HL-60 (cell line): ENCODE data around the gene ZC3H14.

Source experiments
- GABPA ChIP-seq: IDR thresholded peaks from 2 replicates; pipeline ENCODE4 v1.6.1; 2012; ENCODE audit warnings: low read depth
- POLR2AphosphoS5 ChIP-seq: IDR thresholded peaks from 2 replicates; pipeline ENCODE4 v1.6.1; 2012; ENCODE audit warnings: low read depth
- REST ChIP-seq: IDR thresholded peaks from 2 replicates; pipeline ENCODE4 v1.6.1; 2012; ENCODE audit warnings: low read depth; ENCODE audit not compliant: insufficient replicate concordance
- SPI1 ChIP-seq: IDR thresholded peaks from 2 replicates; pipeline ENCODE4 v1.6.1; 2012; ENCODE audit warnings: low read depth, mild to moderate bottlenecking, borderline replicate concordance
- TF ChIP-seq, protein P1 (sequence below): IDR thresholded peaks from one replicate; pipeline ENCODE4 v1.5.1; 2011; ENCODE audit warnings: low read length, control low read depth, inconsistent platforms; ENCODE audit not compliant: insufficient read depth

GRCh38 chr14:88605594-88605993, 42.8 kb downstream of the ZC3H14 start:
- TF ChIP-seq, protein P1, sequence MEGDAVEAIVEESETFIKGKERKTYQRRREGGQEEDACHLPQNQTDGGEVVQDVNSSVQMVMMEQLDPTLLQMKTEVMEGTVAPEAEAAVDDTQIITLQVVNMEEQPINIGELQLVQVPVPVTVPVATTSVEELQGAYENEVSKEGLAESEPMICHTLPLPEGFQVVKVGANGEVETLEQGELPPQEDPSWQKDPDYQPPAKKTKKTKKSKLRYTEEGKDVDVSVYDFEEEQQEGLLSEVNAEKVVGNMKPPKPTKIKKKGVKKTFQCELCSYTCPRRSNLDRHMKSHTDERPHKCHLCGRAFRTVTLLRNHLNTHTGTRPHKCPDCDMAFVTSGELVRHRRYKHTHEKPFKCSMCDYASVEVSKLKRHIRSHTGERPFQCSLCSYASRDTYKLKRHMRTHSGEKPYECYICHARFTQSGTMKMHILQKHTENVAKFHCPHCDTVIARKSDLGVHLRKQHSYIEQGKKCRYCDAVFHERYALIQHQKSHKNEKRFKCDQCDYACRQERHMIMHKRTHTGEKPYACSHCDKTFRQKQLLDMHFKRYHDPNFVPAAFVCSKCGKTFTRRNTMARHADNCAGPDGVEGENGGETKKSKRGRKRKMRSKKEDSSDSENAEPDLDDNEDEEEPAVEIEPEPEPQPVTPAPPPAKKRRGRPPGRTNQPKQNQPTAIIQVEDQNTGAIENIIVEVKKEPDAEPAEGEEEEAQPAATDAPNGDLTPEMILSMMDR: no peak
- TF ChIP-seq POLR2AphosphoS5 (no peak), GABPA (no peak), REST (no peak), SPI1 (no peak)
